GM12875 (cell line): ENCODE results near the gene TMEM117.

Experiments
- H3K4me3 ChIP-seq: one replicate; pipeline ENCODE4 v1.5.1; 2011; ENCODE audit warnings: low read depth, low read length, control low read depth
- CTCF ChIP-seq: IDR thresholded peaks from 2 replicates; pipeline ENCODE4 v1.5.1; 2011; ENCODE audit warnings: low read depth, mild to moderate bottlenecking, control low read depth, inconsistent platforms, low read length, moderate library complexity, borderline replicate concordance; ENCODE audit not compliant: insufficient read depth

The TMEM117 gene

GRCh38 chr12:44253338-44253856 lies 417.5 kb downstream of the TMEM117 start:
- H3K4me3 ChIP-seq, result no peak overlapping the region
- no peak for TF ChIP-seq CTCF

DNA sequence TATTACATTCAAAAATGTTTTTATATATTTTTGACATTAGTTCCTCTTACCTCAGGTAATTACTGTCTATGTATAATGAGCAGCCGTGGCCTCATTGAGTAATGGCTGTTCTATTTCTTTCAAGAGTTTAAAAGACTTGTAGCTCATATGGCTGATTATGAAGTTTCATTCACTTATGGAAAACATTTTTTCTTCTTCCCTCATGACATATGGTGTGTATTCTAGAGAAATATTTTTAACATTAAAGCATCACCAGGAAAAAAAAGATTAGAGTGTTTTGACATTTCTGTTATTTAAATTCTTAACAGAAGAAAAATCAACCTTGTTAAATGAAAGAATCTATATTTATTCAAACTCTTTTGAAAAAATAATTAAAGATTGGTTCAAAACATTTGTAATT lies 422.4 kb downstream of the TMEM117 start:
- no peak overlapping the region for H3K4me3 ChIP-seq
- TF ChIP-seq CTCF, result no peak

DNA sequence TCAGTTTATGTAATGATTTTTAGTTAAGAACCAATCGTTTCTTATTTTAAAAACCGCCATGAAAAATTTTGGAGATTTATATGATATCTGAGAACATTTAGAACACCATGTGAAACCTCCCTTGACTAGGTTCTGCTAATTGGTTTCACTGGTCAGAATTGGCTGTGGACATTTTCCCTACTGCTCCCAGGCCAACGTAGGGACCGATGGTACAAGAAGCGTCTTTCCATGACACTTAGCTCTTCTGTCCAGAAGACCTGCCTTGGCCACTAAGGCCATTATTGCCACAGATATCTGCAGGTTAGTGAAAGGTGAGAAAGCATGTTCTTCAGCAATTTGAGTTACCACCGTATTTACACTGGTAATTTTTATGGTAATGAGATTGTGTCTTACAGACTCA lies 424.0 kb downstream of the TMEM117 start:
- H3K4me3 ChIP-seq, result no peak overlapping the region
- TF ChIP-seq CTCF, result no peak

DNA sequence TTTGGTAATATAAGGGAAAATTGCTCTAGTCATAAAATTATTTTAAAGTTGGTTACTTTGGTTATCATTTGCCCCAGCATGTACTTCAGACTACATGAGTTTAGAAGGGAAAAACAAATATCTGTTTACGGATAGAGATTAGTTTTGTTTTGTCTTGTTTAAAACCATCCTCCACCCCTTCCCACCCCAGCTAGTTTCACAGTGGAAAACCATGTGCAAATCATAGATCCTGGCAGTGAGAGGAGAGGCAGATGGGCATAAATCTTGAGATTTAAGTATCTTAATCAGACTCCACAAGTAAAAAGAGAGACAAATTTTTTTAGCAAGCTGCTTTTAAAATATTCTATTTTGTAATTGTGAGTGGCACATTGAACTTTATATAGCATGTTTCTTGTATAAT lies 424.7 kb downstream of the TMEM117 start:
- H3K4me3 ChIP-seq, result no peak overlapping the region
- no peak for TF ChIP-seq CTCF

DNA sequence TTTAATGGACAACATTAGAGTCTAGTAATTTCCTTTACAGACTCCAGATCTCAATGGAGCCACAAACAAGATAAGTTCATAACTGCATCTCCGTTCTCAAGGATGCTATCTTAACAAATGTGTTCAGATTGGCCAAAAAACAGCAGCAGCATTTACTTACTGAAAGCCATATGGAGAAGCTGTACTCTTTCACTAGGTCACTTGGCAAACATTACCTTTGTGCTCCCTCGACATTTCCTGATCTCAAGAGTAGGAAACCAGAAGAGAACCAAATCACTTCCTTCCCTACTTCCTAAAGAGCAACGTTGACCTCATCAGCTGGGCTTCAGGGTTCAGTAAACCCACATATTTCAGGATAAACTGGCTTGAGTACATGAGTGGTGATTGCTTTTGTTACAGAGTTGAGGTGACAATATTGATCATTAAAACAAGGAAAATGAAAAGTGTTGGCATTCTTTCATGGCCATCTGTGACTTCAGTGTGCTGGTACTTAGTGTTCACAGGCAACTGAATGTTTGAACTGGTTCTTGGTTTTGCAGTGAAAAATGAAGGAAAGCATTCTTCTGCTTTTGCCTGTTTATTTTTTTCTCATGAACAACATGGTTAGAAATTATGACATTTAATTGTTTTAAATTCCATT lies 449.6 kb downstream of the TMEM117 start:
- no peak for TF ChIP-seq CTCF
- no peak overlapping the region for H3K4me3 ChIP-seq

DNA sequence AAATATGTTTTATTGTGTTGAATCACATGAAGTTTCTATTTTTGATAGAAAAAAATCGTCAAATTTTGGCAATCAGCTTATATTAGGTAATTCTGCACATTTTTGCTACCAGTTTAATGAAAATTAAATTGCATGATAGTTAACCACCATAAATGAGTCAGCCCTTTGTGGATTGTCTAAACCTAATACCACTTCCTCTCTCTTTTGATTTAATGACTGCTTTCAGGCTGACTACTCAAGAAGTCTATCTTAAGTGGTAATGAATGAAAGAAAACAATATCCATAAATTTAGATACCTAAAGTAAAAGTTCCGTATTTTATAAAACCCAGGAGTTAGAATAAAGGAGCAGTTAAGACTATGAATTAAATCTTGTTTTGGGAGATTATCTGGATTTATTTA lies 450.5 kb downstream of the TMEM117 start:
- TF ChIP-seq CTCF, result no peak
- no peak overlapping the region for H3K4me3 ChIP-seq

- H3K4me3 ChIP-seq, result no peak overlapping the region
- TF ChIP-seq CTCF, result no peak
Measured at GRCh38 chr12:44286821-44287505, 451.1 kb downstream of the TMEM117 start.
